ENCODE results near the gene CACNA1F.
"Not testable (repeated sequence)": the region's sequence is repeated elsewhere in the genome, so short reads cannot be mapped to it uniquely, and the experiment has no call there.

- TF ChIP-seq ZC3H10 (CRISPR knock-in tag; IDR thresholded peaks at IDR 0.05); ZFP30 (CRISPR knock-in tag; IDR thresholded peaks at IDR 0.05); RARB (CRISPR knock-in tag; IDR thresholded peaks at IDR 0.05); CSDC2 (CRISPR knock-in tag; IDR thresholded peaks at IDR 0.05); ISL1 (CRISPR knock-in tag; IDR thresholded peaks at IDR 0.05); CREB5 (CRISPR knock-in tag; IDR thresholded peaks at IDR 0.05; ENCODE audit: low read depth): not testable (repeated sequence)
Observed at GRCh38 chrX:49173544-49173943, 59.6 kb downstream of the CACNA1F start.

Data from SK-N-SH treated with all-trans-retinoic acid at 6 μM for 48 hours (cell line).